KOPT-K1 (cell line): ENCODE results near the gene CACNA2D2.

Experiments
- H3K27ac ChIP-seq: fragments of 200-600 bp; sonication (generic); 2 replicates; pipeline ENCODE4 v1.5.1; 2016; ENCODE audit warnings: antibody characterized with exemption, mild to moderate bottlenecking, low read depth, low read length; ENCODE audit not compliant: poor library complexity, severe bottlenecking
- H3K36me3 ChIP-seq: fragments of 200-600 bp; sonication (generic); 2 replicates; pipeline ENCODE4 v1.5.1; 2017; ENCODE audit warnings: antibody characterized with exemption, mild to moderate bottlenecking, low read length, moderate library complexity; ENCODE audit not compliant: insufficient read depth
- H3K9me3 ChIP-seq: fragments of 200-600 bp; sonication (generic); 2 replicates; pipeline ENCODE4 v1.5.1; 2017; ENCODE audit warnings: antibody characterized with exemption, low read length, mild to moderate bottlenecking; ENCODE audit not compliant: insufficient read depth, poor library complexity, severe bottlenecking

CACNA2D2 gene

DNA sequence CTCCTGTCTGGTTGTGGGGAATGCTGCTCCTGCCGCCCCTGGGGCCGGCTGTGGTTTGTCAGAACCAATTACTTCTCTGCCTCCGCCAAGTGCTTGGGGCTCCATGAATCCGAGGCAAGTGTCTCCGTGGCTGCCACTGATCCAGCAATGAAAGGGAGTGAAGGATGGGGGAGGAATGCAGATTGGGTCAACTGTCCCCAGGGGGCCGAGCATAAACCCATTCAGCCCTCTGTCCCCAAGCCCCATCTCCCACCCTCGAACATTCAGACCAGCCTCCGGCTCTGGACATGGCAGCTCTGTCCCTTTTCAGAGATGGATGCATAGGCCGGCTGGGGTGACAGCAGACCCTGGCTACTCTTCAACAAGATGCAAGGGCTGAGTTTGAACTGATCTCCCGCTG lies 35.5 kb downstream of the CACNA2D2 start:
- H3K9me3 ChIP-seq, result no peaks in the 10 kb centered on the region
- H3K27ac ChIP-seq, result no peak overlapping the region
- no peaks in the 10 kb centered on the region for H3K36me3 ChIP-seq

GRCh38 chr3:50466177-50466576 lies 37.3 kb downstream of the CACNA2D2 start:
- Histone ChIP-seq H3K9me3 (no peaks in the 10 kb centered on the region), H3K27ac (no peak overlapping the region), H3K36me3 (no peaks in the 10 kb centered on the region)

GRCh38 chr3:50464569-50464968 lies 38.9 kb downstream of the CACNA2D2 start:
- no peak overlapping the region for H3K27ac ChIP-seq
- no peaks in the 10 kb centered on the region for H3K36me3 ChIP-seq
- no peaks in the 10 kb centered on the region for H3K9me3 ChIP-seq

GRCh38 chr3:50459785-50460184 lies 43.6 kb downstream of the CACNA2D2 start:
- Histone ChIP-seq H3K36me3 (no peaks in the 10 kb centered on the region), H3K9me3 (no peaks in the 10 kb centered on the region), H3K27ac (no peak overlapping the region)

- no peak overlapping the region for H3K27ac ChIP-seq
- no peaks in the 10 kb centered on the region for H3K9me3 ChIP-seq
- no peaks in the 10 kb centered on the region for H3K36me3 ChIP-seq
Observed at GRCh38 chr3:50457988-50458387, 45.4 kb downstream of the CACNA2D2 start.

DNA sequence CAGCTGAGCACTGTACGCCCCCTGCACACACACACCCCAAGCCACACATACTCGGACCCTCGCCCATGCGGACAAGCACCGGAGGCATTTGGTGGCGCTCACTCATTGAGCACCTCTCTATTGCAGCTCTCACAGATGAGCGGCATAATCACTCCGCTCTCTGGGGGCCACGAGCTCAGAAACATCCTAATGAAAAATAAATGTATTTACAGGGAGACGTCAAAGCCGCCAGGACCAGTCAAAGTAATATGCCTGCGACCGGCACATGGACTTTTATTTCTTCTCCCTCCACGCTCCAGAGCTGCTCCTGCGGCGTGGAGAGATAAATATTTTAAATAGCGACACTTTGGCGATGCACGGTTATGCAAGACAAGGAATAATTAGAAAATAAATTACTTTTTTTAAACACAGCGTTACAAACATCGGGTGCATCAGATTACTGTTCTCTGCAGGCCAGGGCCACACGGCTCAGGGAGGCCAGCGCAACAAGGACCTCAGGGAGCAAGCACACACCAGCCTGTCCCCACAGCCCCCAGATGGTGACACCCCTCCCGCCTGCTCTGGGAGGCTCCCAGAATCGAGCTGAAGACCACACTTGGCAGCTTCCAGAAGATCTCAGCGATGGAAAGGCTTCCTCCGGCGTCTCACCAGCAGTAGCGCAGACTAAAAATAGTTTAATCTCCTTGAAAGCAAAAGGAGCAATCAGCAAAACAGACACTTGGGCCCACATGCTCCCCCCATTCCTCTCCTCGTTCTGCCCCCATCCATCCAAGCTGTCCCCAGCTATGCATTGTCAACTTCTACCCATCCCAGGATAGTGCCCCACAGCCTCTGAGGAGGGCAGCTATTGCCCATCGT lies 48.0 kb downstream of the CACNA2D2 start:
- Histone ChIP-seq H3K9me3 (no peaks in the 10 kb centered on the region), H3K36me3 (no peaks in the 10 kb centered on the region), H3K27ac (no peak overlapping the region)

DNA sequence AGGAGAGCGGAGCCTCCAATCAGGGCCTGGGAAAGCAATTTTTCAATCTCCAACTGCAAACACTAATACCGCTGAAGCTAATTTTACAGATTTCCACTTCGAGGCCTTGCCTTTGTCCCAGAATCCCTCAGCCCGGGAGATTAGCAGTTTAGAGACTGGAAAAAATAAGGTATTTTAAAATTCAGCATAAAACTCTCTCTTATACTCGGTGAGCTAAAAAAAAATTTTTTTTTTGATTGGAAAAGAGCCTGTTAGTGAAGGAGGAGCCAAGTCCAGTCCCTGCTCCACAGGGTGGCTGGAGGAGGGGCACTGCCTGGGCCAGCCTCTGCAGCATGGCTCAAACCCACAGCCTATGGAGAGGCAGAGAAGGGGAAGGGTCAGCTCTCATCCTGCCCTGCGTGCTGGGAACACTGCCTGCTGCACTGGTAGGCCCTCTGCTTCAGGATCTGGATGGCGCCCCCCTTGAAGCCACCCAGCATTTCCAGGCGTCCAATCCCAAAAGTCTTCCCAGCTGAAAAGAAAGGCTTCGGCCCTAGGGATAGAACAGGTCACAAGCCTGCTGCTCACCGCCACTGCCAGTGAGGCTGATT lies 48.9 kb downstream of the CACNA2D2 start:
- no peak overlapping the region for H3K27ac ChIP-seq
- no peaks in the 10 kb centered on the region for H3K36me3 ChIP-seq
- no peaks in the 10 kb centered on the region for H3K9me3 ChIP-seq

- Histone ChIP-seq H3K27ac (no peak overlapping the region), H3K36me3 (no peaks in the 10 kb centered on the region), H3K9me3 (no peaks in the 10 kb centered on the region)
Observed at GRCh38 chr3:50453907-50454306, 49.5 kb downstream of the CACNA2D2 start.

DNA sequence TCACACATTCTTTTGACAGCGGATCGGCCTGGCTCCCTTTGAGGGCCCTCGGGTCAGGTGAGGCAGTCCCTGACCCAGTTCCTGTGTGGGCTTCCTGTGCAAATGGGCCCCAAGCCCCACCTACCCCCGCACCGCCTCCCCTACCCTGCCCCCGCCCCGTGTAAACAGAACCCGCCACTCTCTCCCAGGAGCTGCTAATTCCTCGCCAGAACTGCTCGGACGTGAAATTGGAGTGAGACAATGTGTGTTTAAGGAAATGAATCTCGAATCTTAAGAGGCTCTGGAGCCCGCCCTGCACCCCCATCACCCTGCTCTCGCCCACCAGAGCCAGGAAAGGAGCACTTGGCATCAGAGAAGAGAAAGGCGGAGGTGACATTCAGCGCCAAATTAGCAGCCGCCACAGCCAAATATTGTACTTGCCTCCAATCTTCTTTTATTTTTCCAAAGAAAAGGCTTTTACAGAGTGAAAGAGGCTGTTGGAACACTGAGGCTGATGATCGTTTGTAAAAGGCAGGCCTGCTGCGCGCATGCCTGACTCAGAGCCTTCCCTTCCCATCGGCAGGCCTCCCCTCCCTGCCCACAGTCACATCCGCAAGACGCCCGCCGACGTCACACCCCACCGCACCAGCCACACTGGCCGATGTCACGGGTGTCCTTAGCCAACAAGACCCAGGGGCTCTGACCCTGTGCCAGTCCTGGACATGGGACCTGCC lies 53.1 kb downstream of the CACNA2D2 start:
- H3K9me3 ChIP-seq, result no peaks in the 10 kb centered on the region
- H3K36me3 ChIP-seq, result no peaks in the 10 kb centered on the region
- H3K27ac ChIP-seq, result no peak overlapping the region

DNA sequence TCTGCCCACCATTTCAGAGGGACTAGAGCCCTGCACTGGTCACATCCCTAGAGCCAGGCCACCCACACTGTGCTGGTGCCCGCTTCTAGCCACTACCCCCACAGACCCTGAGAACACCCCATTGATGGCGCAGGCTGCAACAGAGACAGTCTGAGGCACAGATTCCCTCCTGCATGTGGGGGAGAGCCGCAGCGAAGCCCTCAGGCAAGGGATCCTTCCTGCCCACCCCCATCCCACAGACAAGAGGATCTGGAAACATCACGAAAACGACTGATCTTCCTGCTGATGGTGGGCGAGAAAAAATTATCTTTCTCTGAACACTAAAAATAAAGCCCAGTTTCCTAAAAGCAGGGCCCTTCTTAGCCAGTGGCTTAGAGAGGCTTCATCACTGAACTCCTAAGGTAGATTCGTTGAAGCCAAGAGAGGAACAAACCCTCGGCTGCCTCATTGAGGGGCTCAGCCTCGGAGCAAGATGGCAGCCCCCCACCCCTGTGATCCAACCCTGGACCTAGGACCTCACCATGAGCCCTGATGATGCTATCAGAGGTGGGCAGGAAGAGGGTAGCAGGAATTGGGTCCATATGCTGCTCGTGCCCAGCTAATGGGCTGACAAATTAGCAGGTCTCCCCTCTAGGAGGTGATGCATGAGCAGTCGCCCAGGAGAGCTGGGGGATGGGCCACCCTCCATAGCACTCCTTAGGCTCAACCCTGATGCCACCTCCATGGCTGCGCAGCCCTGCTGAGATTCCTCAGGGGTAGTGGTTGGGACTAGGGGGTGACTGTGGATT lies 54.5 kb downstream of the CACNA2D2 start:
- Histone ChIP-seq H3K9me3 (no peaks in the 10 kb centered on the region), H3K36me3 (no peaks in the 10 kb centered on the region), H3K27ac (no peak overlapping the region)

GRCh38 chr3:50447290-50447840 lies 56.1 kb downstream of the CACNA2D2 start:
- Histone ChIP-seq H3K27ac (no peak overlapping the region), H3K36me3 (no peaks in the 10 kb centered on the region)

DNA sequence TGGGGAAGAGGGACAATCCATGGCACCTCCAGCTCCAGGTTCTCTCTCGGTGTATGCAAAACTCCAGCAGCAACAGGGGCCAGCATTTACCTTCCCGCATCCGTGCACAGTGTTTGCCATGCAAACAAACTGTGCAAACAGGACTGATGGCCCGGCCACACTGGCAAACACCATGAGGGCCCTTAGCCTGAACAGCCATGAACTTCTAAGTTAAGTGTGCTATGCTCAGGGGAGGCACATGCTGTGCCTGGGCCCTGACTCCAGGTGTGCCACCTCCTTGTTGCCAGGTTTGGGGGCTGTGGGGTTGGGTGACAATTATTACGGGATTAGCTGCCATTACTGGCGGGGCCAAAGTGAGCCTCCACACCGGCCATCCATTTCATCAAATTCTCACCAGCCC lies 57.5 kb downstream of the CACNA2D2 start:
- Histone ChIP-seq H3K9me3 (no peaks in the 10 kb centered on the region), H3K36me3 (no peaks in the 10 kb centered on the region), H3K27ac (no peak overlapping the region)

More at GRCh38 chr3:50447290-50447840, 56.1 kb downstream of the CACNA2D2 start:
- no peaks in the 10 kb centered on the region for H3K9me3 ChIP-seq

- Histone ChIP-seq H3K36me3 (no peaks in the 10 kb centered on the region), H3K27ac (no peak overlapping the region), H3K9me3 (no peaks in the 10 kb centered on the region)
Observed at GRCh38 chr3:50444782-50445181, 58.7 kb downstream of the CACNA2D2 start.

DNA sequence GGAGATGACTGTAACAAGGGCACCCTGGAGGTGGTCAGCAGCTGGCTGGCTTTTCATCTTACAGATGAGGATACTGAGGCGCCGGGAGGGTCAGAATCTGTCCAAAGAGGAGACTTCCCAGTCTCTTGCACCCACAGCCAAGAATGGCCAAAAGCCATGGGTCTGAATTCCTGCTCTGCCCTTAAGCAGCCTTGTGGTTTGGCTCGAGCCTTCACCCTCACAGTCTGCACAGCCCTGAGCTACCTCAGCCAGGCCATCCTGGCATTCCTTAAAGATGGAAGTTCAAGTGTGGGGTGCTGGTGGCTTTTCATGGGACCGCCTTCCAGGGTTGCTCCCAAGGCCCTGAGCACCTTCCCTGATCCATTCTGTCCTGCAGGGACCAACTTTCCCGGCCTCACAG lies 59.2 kb downstream of the CACNA2D2 start:
- no peaks in the 10 kb centered on the region for H3K36me3 ChIP-seq
- H3K9me3 ChIP-seq, result no peaks in the 10 kb centered on the region
- H3K27ac ChIP-seq, result no peak overlapping the region
